ENCODE measurements around the gene PCCB. TPM values are rescaled to one million over a fixed set of nuclear protein-coding genes. Genes with fewer than 3 reads are reported as not detected.
"Not testable (repeated sequence)": the region's sequence is repeated elsewhere in the genome, so short reads cannot be mapped to it uniquely, and the experiment has no call there.

Gene PCCB
- total and polyA plus RNA-seq, 2 donors, result 13.5 to 42.3 TPM

GRCh38 chr3:136251511-136251910, 1.4 kb downstream of the PCCB start:
- Histone ChIP-seq H3K4me1 (ENCODE audit: control insufficient read depth in 2 of 2, insufficient read depth in 2 of 2, low read length in 2 of 2) (peaks cover 11 to 12% of the 10 kb centered on the region in 2 donors), H3K27me3 (ENCODE audit: control insufficient read depth in 2 of 2, insufficient read depth in 1 of 2, low read length in 1 of 2) (no peaks in the 10 kb centered on the region), H3K4me3 (ENCODE audit: low read length in 2 of 2) (no peak overlapping the region), H3K36me3 (ENCODE audit: control insufficient read depth in 2 of 2, insufficient read depth in 2 of 2, low read length in 1 of 2) (peaks cover 4 to 6% of the 10 kb centered on the region in 2 donors), H3K9me3 (ENCODE audit: control insufficient read depth in 2 of 2, insufficient read depth in 1 of 2, low read length in 1 of 2) (no peaks in the 10 kb centered on the region), H3K27ac (ENCODE audit: low read depth in 1 of 2, low read length in 1 of 2) (peak overlapping the region in 1 of 2 donors; percentile 33)
- no peak for DNase-seq (ENCODE audit: low read depth in 6 of 9, low spot score in 9 of 9)
- 97% methylated on average over 3 of the region's 3 CpGs for WGBS

GRCh38 chr3:136255672-136256406, 5.7 kb downstream of the PCCB start:
- H3K9me3 ChIP-seq (ENCODE audit: control insufficient read depth in 2 of 2, insufficient read depth in 1 of 2, low read length in 1 of 2), result no peaks in the 10 kb centered on the region
- H3K27ac ChIP-seq (ENCODE audit: low read depth in 1 of 2, low read length in 1 of 2), result no peak overlapping the region
- H3K4me3 ChIP-seq (ENCODE audit: low read length in 2 of 2), result no peak overlapping the region
- DNase-seq (ENCODE audit: low read depth in 6 of 9, low spot score in 9 of 9), result no peak
- peaks cover 7 to 28% of the 10 kb centered on the region in 2 donors for H3K36me3 ChIP-seq (ENCODE audit: control insufficient read depth in 2 of 2, insufficient read depth in 2 of 2, low read length in 1 of 2)
- WGBS, result 98% methylated on average over 8 of the region's 8 CpGs
- H3K27me3 ChIP-seq (ENCODE audit: control insufficient read depth in 2 of 2, insufficient read depth in 1 of 2, low read length in 1 of 2), result no peaks in the 10 kb centered on the region
- H3K4me1 ChIP-seq (ENCODE audit: control insufficient read depth in 2 of 2, insufficient read depth in 2 of 2, low read length in 2 of 2), result peaks cover 4 to 7% of the 10 kb centered on the region in 2 donors

- no peak overlapping the region for H3K4me3 ChIP-seq (ENCODE audit: low read length in 2 of 2)
- DNase-seq (ENCODE audit: low read depth in 6 of 9, low spot score in 9 of 9), result no peak
- WGBS, result 100% methylated on average over 2 of the region's 2 CpGs
- H3K27me3 ChIP-seq (ENCODE audit: control insufficient read depth in 2 of 2, insufficient read depth in 1 of 2, low read length in 1 of 2), result no peaks in the 10 kb centered on the region
- H3K27ac ChIP-seq (ENCODE audit: low read depth in 1 of 2, low read length in 1 of 2), result no peak overlapping the region
- no peaks in the 10 kb centered on the region for H3K4me1 ChIP-seq (ENCODE audit: control insufficient read depth in 2 of 2, insufficient read depth in 2 of 2, low read length in 2 of 2)
- H3K9me3 ChIP-seq (ENCODE audit: control insufficient read depth in 2 of 2, insufficient read depth in 1 of 2, low read length in 1 of 2), result no peaks in the 10 kb centered on the region
- H3K36me3 ChIP-seq (ENCODE audit: control insufficient read depth in 2 of 2, insufficient read depth in 2 of 2, low read length in 1 of 2), result peaks cover 15 to 47% of the 10 kb centered on the region in 2 donors
Observed at GRCh38 chr3:136258199-136258598, 8.1 kb downstream of the PCCB start.

GRCh38 chr3:136261826-136262225, 11.7 kb downstream of the PCCB start:
- H3K9me3 ChIP-seq (ENCODE audit: control insufficient read depth in 2 of 2, insufficient read depth in 1 of 2, low read length in 1 of 2), result no peaks in the 10 kb centered on the region
- 97% methylated on average over 5 of the region's 5 CpGs for WGBS
- no peaks in the 10 kb centered on the region for H3K4me1 ChIP-seq (ENCODE audit: control insufficient read depth in 2 of 2, insufficient read depth in 2 of 2, low read length in 2 of 2)
- no peak overlapping the region for H3K4me3 ChIP-seq (ENCODE audit: low read length in 2 of 2)
- H3K27ac ChIP-seq (ENCODE audit: low read depth in 1 of 2, low read length in 1 of 2), result no peak overlapping the region
- H3K36me3 ChIP-seq (ENCODE audit: control insufficient read depth in 2 of 2, insufficient read depth in 2 of 2, low read length in 1 of 2), result peaks cover 8 to 44% of the 10 kb centered on the region in 2 donors
- DNase-seq (ENCODE audit: low read depth in 6 of 9, low spot score in 9 of 9), result no peak
- H3K27me3 ChIP-seq (ENCODE audit: control insufficient read depth in 2 of 2, insufficient read depth in 1 of 2, low read length in 1 of 2), result no peaks in the 10 kb centered on the region

- WGBS, result 96% methylated on average over 2 of the region's 2 CpGs
- no peak overlapping the region for H3K4me3 ChIP-seq (ENCODE audit: low read length in 2 of 2)
- no peaks in the 10 kb centered on the region for H3K27me3 ChIP-seq (ENCODE audit: control insufficient read depth in 2 of 2, insufficient read depth in 1 of 2, low read length in 1 of 2)
- H3K36me3 ChIP-seq (ENCODE audit: control insufficient read depth in 2 of 2, insufficient read depth in 2 of 2, low read length in 1 of 2), result peaks cover 11 to 43% of the 10 kb centered on the region in 2 donors
- H3K9me3 ChIP-seq (ENCODE audit: control insufficient read depth in 2 of 2, insufficient read depth in 1 of 2, low read length in 1 of 2), result no peaks in the 10 kb centered on the region
- DNase-seq (ENCODE audit: low read depth in 6 of 9, low spot score in 9 of 9), result no peak
- no peaks in the 10 kb centered on the region for H3K4me1 ChIP-seq (ENCODE audit: control insufficient read depth in 2 of 2, insufficient read depth in 2 of 2, low read length in 2 of 2)
- H3K27ac ChIP-seq (ENCODE audit: low read depth in 1 of 2, low read length in 1 of 2), result no peak overlapping the region
Observed at GRCh38 chr3:136262559-136262958, 12.4 kb downstream of the PCCB start.

- Histone ChIP-seq H3K4me3 (ENCODE audit: low read length in 2 of 2) (no peak overlapping the region), H3K9me3 (ENCODE audit: control insufficient read depth in 2 of 2, insufficient read depth in 1 of 2, low read length in 1 of 2) (no peaks in the 10 kb centered on the region), H3K4me1 (ENCODE audit: control insufficient read depth in 2 of 2, insufficient read depth in 2 of 2, low read length in 2 of 2) (no peaks in the 10 kb centered on the region), H3K36me3 (ENCODE audit: control insufficient read depth in 2 of 2, insufficient read depth in 2 of 2, low read length in 1 of 2) (peaks cover 11 to 39% of the 10 kb centered on the region in 2 donors), H3K27me3 (ENCODE audit: control insufficient read depth in 2 of 2, insufficient read depth in 1 of 2, low read length in 1 of 2) (no peaks in the 10 kb centered on the region), H3K27ac (ENCODE audit: low read depth in 1 of 2, low read length in 1 of 2) (no peak overlapping the region)
- 98% methylated on average over 7 of the region's 7 CpGs for WGBS
- no peak for DNase-seq (ENCODE audit: low read depth in 6 of 9, low spot score in 9 of 9)
Observed at GRCh38 chr3:136263251-136263650, 13.1 kb downstream of the PCCB start.

- not testable (repeated sequence) for DNase-seq (ENCODE audit: low read depth in 6 of 9, low spot score in 9 of 9); H3K4me3 ChIP-seq (ENCODE audit: low read length in 2 of 2); H3K9me3 ChIP-seq (ENCODE audit: control insufficient read depth in 2 of 2, insufficient read depth in 1 of 2, low read length in 1 of 2); H3K27me3 ChIP-seq (ENCODE audit: control insufficient read depth in 2 of 2, insufficient read depth in 1 of 2, low read length in 1 of 2); H3K27ac ChIP-seq (ENCODE audit: low read depth in 1 of 2, low read length in 1 of 2); H3K4me1 ChIP-seq (ENCODE audit: control insufficient read depth in 2 of 2, insufficient read depth in 2 of 2, low read length in 2 of 2)
- 96% methylated on average over 6 of the region's 6 CpGs for WGBS
- H3K36me3 ChIP-seq (ENCODE audit: control insufficient read depth in 2 of 2, insufficient read depth in 2 of 2, low read length in 1 of 2), result peaks cover 9 to 20% of the 10 kb centered on the region in 2 donors
Observed at GRCh38 chr3:136266468-136267125, 16.5 kb downstream of the PCCB start.

- peaks cover 6 to 15% of the 10 kb centered on the region in 2 donors for H3K36me3 ChIP-seq (ENCODE audit: control insufficient read depth in 2 of 2, insufficient read depth in 2 of 2, low read length in 1 of 2)
- WGBS, result 98% methylated on average over 6 of the region's 6 CpGs
Observed at GRCh38 chr3:136267235-136267634, 17.1 kb downstream of the PCCB start.

GRCh38 chr3:136270179-136270578, 20.0 kb downstream of the PCCB start:
- H3K36me3 ChIP-seq (ENCODE audit: control insufficient read depth in 2 of 2, insufficient read depth in 2 of 2, low read length in 1 of 2), result peaks cover 3 to 7% of the 10 kb centered on the region in 2 donors
- no peak overlapping the region for H3K27ac ChIP-seq (ENCODE audit: low read depth in 1 of 2, low read length in 1 of 2)
- no peak for DNase-seq (ENCODE audit: low read depth in 6 of 9, low spot score in 9 of 9)
- no peaks in the 10 kb centered on the region for H3K9me3 ChIP-seq (ENCODE audit: control insufficient read depth in 2 of 2, insufficient read depth in 1 of 2, low read length in 1 of 2)
- H3K27me3 ChIP-seq (ENCODE audit: control insufficient read depth in 2 of 2, insufficient read depth in 1 of 2, low read length in 1 of 2), result no peaks in the 10 kb centered on the region
- no peaks in the 10 kb centered on the region for H3K4me1 ChIP-seq (ENCODE audit: control insufficient read depth in 2 of 2, insufficient read depth in 2 of 2, low read length in 2 of 2)
- H3K4me3 ChIP-seq (ENCODE audit: low read length in 2 of 2), result no peak overlapping the region
- WGBS, result 96% methylated on average over 5 of the region's 5 CpGs

More at GRCh38 chr3:136267235-136267634, 17.1 kb downstream of the PCCB start:
- Histone ChIP-seq H3K4me1 (ENCODE audit: control insufficient read depth in 2 of 2, insufficient read depth in 2 of 2, low read length in 2 of 2) (no peaks in the 10 kb centered on the region), H3K4me3 (ENCODE audit: low read length in 2 of 2) (no peak overlapping the region), H3K27me3 (ENCODE audit: control insufficient read depth in 2 of 2, insufficient read depth in 1 of 2, low read length in 1 of 2) (no peaks in the 10 kb centered on the region), H3K27ac (ENCODE audit: low read depth in 1 of 2, low read length in 1 of 2) (no peak overlapping the region), H3K9me3 (ENCODE audit: control insufficient read depth in 2 of 2, insufficient read depth in 1 of 2, low read length in 1 of 2) (no peaks in the 10 kb centered on the region)
- no peak for DNase-seq (ENCODE audit: low read depth in 6 of 9, low spot score in 9 of 9)
